B cell (primary cell): ENCODE measurements around the gene PRRC1. TPM values are rescaled to one million over a fixed set of nuclear protein-coding genes. Genes with fewer than 3 reads are reported as not detected.

Experiments used
- ATAC-seq: fragments of 200-7000 bp; cut with Tn5 transposase; one replicate; pipeline ENCODE4 v1.10.0; 2021; ENCODE audit warnings: low read depth, mild to moderate bottlenecking, moderate number of reproducible peaks, moderate library complexity
- CTCF ChIA-PET: fragments of 350-600 bp; sonication (Branson Sonifier 250); formaldehyde crosslinking; loops from one replicate; lab custom pipeline; 2021; ENCODE audit warnings: antibody characterized with exemption, inconsistent platforms; lab: Charles Lee
- POLR2A ChIA-PET: fragments of 350-600 bp; sonication (Branson Sonifier 250); formaldehyde crosslinking; loops from one replicate; lab custom pipeline; 2021; ENCODE audit warnings: antibody characterized with exemption; lab: Charles Lee
- DNase-seq: peaks from one replicate; pipeline ENCODE4 v3.0.0; 2013
- H2AFZ ChIP-seq: 2 replicates; pipeline ENCODE4 v1.6.1; 2012; ENCODE audit warnings: mild to moderate bottlenecking, low read depth, low read length; ENCODE audit not compliant: insufficient read depth, poor library complexity, severe bottlenecking
- H3K27ac ChIP-seq, 2 donors: 1 replicate in 1 of 2; 2 replicates in 1 of 2; pipeline ENCODE4 v1.5.1; 2012 to 2013; ENCODE audit warnings: low read length in 2 of 2, mild to moderate bottlenecking in 2 of 2, moderate library complexity in 1 of 2
- H3K27me3 ChIP-seq, 4 experiments: fragments of 200-600 bp in 1 of 4; sonication (generic) in 1 of 4; replicated peaks in 1 of 4; 1 replicate in 2 of 4; 2 replicates in 2 of 4; pipeline versions ENCODE4 v1.6.1 to v1.7.0; 2013 to 2016; ENCODE audit warnings: low read length in 3 of 4, mild to moderate bottlenecking in 2 of 4, mixed read lengths in 1 of 4, moderate library complexity in 1 of 4; ENCODE audit not compliant: insufficient read depth in 4 of 4, control insufficient read depth in 3 of 4; ENCODE audit errors: control extremely low read depth in 1 of 4
- H3K36me3 ChIP-seq, 2 experiments: replicated peaks in 1 of 2; 1 replicate in 1 of 2; 2 replicates in 1 of 2; pipeline versions ENCODE4 v1.6.1 to v1.7.1; 2013; ENCODE audit warnings: low read length in 1 of 2; ENCODE audit not compliant: insufficient read depth in 2 of 2, control insufficient read depth in 1 of 2; ENCODE audit errors: control extremely low read depth in 1 of 2, extremely low read depth in 1 of 2
- H3K4me1 ChIP-seq, 2 donors: fragments of 200-600 bp in 1 of 2; sonication (generic) in 1 of 2; 1 replicate in 1 of 2; 2 replicates in 1 of 2; pipeline versions ENCODE4 v1.5.1 to v1.6.1; 2013 to 2017; ENCODE audit warnings: low read length in 2 of 2; ENCODE audit not compliant: control insufficient read depth in 2 of 2, insufficient read depth in 2 of 2
- H3K4me2 ChIP-seq: replicated peaks from 2 replicates; pipeline ENCODE3; 2012; ENCODE audit warnings: mild to moderate bottlenecking, low read depth, low read length; ENCODE audit not compliant: poor library complexity, severe bottlenecking
- H3K4me3 ChIP-seq, 5 experiments: fragments of 200-600 bp in 1 of 5; sonication (generic) in 1 of 5; 1 replicate in 3 of 5; 2 replicates in 2 of 5; pipeline versions ENCODE4 v1.5.1 to v1.7.0; 2011 to 2016; ENCODE audit warnings: low read length in 4 of 5, mild to moderate bottlenecking in 4 of 5, low read depth in 2 of 5, control low read depth in 1 of 5, moderate library complexity in 1 of 5; ENCODE audit not compliant: insufficient read depth in 1 of 5; ENCODE audit errors: control extremely low read depth in 1 of 5, extremely low read depth in 1 of 5
- H3K79me2 ChIP-seq: fragments of 200-600 bp; sonication (generic); one replicate; pipeline ENCODE4 v1.6.0; 2016; ENCODE audit warnings: low read length; ENCODE audit not compliant: control insufficient read depth, insufficient read depth
- H3K9ac ChIP-seq: fragments of 200-600 bp; sonication (generic); 2 replicates; pipeline ENCODE4 v1.6.1; 2017; ENCODE audit warnings: mild to moderate bottlenecking, low read length, moderate library complexity
- H3K9me3 ChIP-seq, 3 donors: one replicate each; pipeline versions ENCODE4 v1.6.1 to v1.7.1; 2013; ENCODE audit warnings: low read length in 2 of 3; ENCODE audit not compliant: control insufficient read depth in 2 of 3, insufficient read depth in 1 of 3; ENCODE audit errors: control extremely low read depth in 1 of 3
- H4K20me1 ChIP-seq: 2 replicates; pipeline ENCODE4 v1.6.0; 2012; ENCODE audit warnings: mild to moderate bottlenecking, low read length; ENCODE audit not compliant: insufficient read depth, control insufficient read depth, poor library complexity, severe bottlenecking
- H3K27ac Mint-ChIP-seq: one replicate; pipeline ENCODE4 v1.8.0; 2021; ENCODE audit warnings: mixed read lengths
- H3K27me3 Mint-ChIP-seq: one replicate; pipeline ENCODE4 v1.8.0; 2021; ENCODE audit warnings: mixed read lengths
- H3K4me1 Mint-ChIP-seq: one replicate; pipeline ENCODE4 v1.8.0; 2021; ENCODE audit warnings: mixed read lengths
- H3K4me3 Mint-ChIP-seq: one replicate; pipeline ENCODE4 v1.8.0; 2021; ENCODE audit warnings: mixed read lengths
- H3K9me3 Mint-ChIP-seq: one replicate; pipeline ENCODE4 v1.8.0; 2022; ENCODE audit warnings: mixed read lengths; ENCODE audit not compliant: insufficient read depth
- EZH2 ChIP-seq: IDR thresholded peaks from 2 replicates; pipeline ENCODE4 v1.6.1; 2012; ENCODE audit warnings: borderline replicate concordance, low read depth, mild to moderate bottlenecking, moderate library complexity, low read length; ENCODE audit not compliant: insufficient read depth, poor library complexity, severe bottlenecking
- WGBS: methylation state at CpG from one replicate; pipeline ENCODE4 v1.1.5; 2013; ENCODE audit warnings: missing lambda C conversion rate; ENCODE audit not compliant: insufficient coverage; 5-methylcytosine and 5-hydroxymethylcytosine counted together
- intact Hi-C: fragments of 100-400 bp; cut with micrococcal nuclease; formaldehyde crosslinking; loops from one replicate; pipeline ENCODE4 v1.10.0; 2022
- polyA plus RNA-seq: library from polyadenylated mRNA; depleted of rRNA; stranded (reverse); fragments of >200 nt; gene quantifications from 2 replicates; pipeline ENCODE4 v1.2.3, GENCODE V29; 2012
- total RNA-seq, 2 donors: library from RNA; stranded (reverse); fragments of 120-200 nt in 1 of 2; gene quantifications; 1 replicate in 1 of 2; 2 replicates in 1 of 2; pipeline versions ENCODE4 v1.2.3 to v1.2.4, GENCODE V29; 2013 to 2022
- TF ChIP-seq, protein P1 (sequence below): fragments of 200-600 bp; IDR thresholded peaks from one replicate; pipeline ENCODE4 v1.8.0; 2022; ENCODE audit warnings: antibody characterized with exemption, mild to moderate bottlenecking

The PRRC1 gene
- total and polyA plus RNA-seq, 2 donors (not counting 1 experiment from before 2014, with no cell fraction given): 9.7 to 35.5 TPM

DNA sequence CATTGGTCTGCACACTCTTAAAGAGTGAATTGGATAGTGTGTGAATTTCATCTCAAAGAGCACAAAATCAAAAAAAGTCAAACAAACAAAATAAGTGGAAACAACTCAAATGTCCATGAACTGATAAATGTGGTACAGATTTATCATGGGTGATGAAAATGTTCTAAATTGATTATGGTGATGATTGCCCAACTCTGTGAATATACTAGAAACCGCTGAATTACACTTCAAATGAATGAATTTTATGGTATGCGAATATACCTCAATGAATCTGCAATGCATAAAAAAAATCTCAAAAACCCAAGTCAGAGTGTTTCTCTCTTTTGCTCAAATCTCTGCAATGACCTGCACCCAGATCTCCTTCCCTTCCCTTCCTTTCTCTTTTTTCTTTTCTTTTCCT lies 64.0 kb downstream of the PRRC1 start:
- H3K4me1 ChIP-seq: peaks cover 0 to 5% of the 10 kb centered on the region in 2 donors
- ChIA-PET POLR2A (no interaction called here), CTCF (no interaction called here)
- no peaks in the 10 kb centered on the region for H4K20me1 ChIP-seq
- ATAC-seq: no peak
- Mint-ChIP-seq H3K9me3 (peaks cover 2% of the 10 kb centered on the region), H3K4me3 (no peak overlapping the region), H3K4me1 (peaks cover 6% of the 10 kb centered on the region), H3K27ac (no peak overlapping the region), H3K27me3 (peaks cover 4% of the 10 kb centered on the region)
- no peak for DNase-seq
- TF ChIP-seq, protein P1, sequence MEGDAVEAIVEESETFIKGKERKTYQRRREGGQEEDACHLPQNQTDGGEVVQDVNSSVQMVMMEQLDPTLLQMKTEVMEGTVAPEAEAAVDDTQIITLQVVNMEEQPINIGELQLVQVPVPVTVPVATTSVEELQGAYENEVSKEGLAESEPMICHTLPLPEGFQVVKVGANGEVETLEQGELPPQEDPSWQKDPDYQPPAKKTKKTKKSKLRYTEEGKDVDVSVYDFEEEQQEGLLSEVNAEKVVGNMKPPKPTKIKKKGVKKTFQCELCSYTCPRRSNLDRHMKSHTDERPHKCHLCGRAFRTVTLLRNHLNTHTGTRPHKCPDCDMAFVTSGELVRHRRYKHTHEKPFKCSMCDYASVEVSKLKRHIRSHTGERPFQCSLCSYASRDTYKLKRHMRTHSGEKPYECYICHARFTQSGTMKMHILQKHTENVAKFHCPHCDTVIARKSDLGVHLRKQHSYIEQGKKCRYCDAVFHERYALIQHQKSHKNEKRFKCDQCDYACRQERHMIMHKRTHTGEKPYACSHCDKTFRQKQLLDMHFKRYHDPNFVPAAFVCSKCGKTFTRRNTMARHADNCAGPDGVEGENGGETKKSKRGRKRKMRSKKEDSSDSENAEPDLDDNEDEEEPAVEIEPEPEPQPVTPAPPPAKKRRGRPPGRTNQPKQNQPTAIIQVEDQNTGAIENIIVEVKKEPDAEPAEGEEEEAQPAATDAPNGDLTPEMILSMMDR: no peak
- TF ChIP-seq EZH2: no peak
- no peaks in the 10 kb centered on the region for H3K36me3 ChIP-seq
- no CpG with 5 or more reads among the region's 2 CpGs for WGBS
- H3K79me2 ChIP-seq: no peaks in the 10 kb centered on the region
- peaks cover 0 to 3% (median 0%) of the 10 kb centered on the region in 3 donors for H3K9me3 ChIP-seq
- H3K9ac ChIP-seq: no peak overlapping the region
- no peaks in the 10 kb centered on the region for H3K27me3 ChIP-seq
- no peak overlapping the region for H2AFZ ChIP-seq
- H3K27ac ChIP-seq: no peak overlapping the region
- no peak overlapping the region for H3K4me3 ChIP-seq
- intact Hi-C loops: no loop called here
- no peak overlapping the region for H3K4me2 ChIP-seq

DNA sequence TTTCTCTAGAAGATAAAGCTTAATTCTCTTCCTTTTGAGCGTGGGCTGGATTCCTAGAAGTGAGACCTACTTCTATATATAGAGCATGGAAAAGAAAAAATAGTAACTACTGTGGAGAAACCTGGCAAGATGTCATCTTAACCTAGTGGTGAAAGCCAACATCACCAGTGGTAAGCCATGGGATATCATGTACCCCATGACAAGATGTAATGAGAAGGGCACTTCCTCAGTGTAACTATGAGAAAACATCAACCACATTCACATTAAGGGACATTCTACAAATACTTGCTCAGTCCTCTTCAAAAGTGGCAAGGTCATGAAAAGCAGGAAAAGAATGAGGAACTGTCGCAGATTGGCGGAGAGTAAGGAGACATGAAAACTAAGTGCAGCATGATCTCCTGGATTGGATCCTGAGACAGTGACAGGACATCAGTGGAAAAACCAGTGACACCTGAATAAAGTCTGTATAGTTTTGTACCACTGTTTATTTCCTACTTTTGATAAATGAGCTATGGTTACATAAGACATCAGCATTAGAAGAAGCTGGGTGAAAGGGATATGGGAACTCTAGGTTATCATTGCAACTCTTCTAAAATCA lies 65.4 kb downstream of the PRRC1 start:
- H3K4me3 Mint-ChIP-seq: no peak overlapping the region
- no peaks in the 10 kb centered on the region for H3K79me2 ChIP-seq
- H2AFZ ChIP-seq: no peak overlapping the region
- no peaks in the 10 kb centered on the region for H3K36me3 ChIP-seq
- intact Hi-C loops: no loop called here
- DNase-seq: no peak
- H4K20me1 ChIP-seq: no peaks in the 10 kb centered on the region
- H3K27me3 ChIP-seq: no peaks in the 10 kb centered on the region
- H3K4me3 ChIP-seq: no peak overlapping the region
- no peak overlapping the region for H3K9ac ChIP-seq
- TF ChIP-seq, protein P1: no peak
- no peak for TF ChIP-seq EZH2
- 83% methylated on average over 2 of the region's 3 CpGs for WGBS
- H3K4me1 Mint-ChIP-seq: peaks cover 6% of the 10 kb centered on the region
- ATAC-seq: no peak
- peaks cover 2% of the 10 kb centered on the region for H3K9me3 Mint-ChIP-seq
- H3K4me2 ChIP-seq: no peak overlapping the region
- CTCF ChIA-PET: no interaction called here
- H3K27ac Mint-ChIP-seq: no peak overlapping the region
- POLR2A ChIA-PET: no interaction called here
- no peak overlapping the region for H3K27ac ChIP-seq
- peaks cover 0 to 3% (median 0%) of the 10 kb centered on the region in 3 donors for H3K9me3 ChIP-seq
- H3K4me1 ChIP-seq: peaks cover 0 to 5% of the 10 kb centered on the region in 2 donors
- H3K27me3 Mint-ChIP-seq: peaks cover 4% of the 10 kb centered on the region
